GM23338 (cell line): ENCODE results near the gene FARP1. TPM values are rescaled to one million over a fixed set of nuclear protein-coding genes. Genes with fewer than 3 reads are reported as not detected.
A peak's percentile ranks its signal among the peaks of the same experiment; 100 is the strongest.

ENCODE experiments used
- ATAC-seq: fragments of 200-7000 bp; cut with Tn5 transposase; 3 replicates; pipeline ENCODE4 v1.9.1; 2020
- DNase-seq: peaks from one replicate; pipeline ENCODE4 v3.0.0-alpha.2; 2015; ENCODE audit warnings: low spot score
- H2AFZ ChIP-seq: fragments of 200-600 bp; sonication (generic); 2 replicates; pipeline ENCODE4 v1.8.0; 2016; ENCODE audit warnings: antibody characterized with exemption, mild to moderate bottlenecking, moderate library complexity
- H3F3A ChIP-seq: fragments of 200-600 bp; sonication (generic); replicated peaks from 2 replicates; pipeline ENCODE4 v1.8.0; 2017; ENCODE audit warnings: antibody characterized with exemption, mixed run types, low read depth
- H3K27ac ChIP-seq: fragments of 200-600 bp; sonication (generic); 2 replicates; pipeline ENCODE4 v1.6.1; 2016; ENCODE audit warnings: low read depth
- H3K27me3 ChIP-seq: fragments of 200-600 bp; sonication (generic); 2 replicates; pipeline ENCODE4 v1.8.0; 2016; ENCODE audit warnings: mild to moderate bottlenecking, mixed run types, moderate library complexity; ENCODE audit not compliant: insufficient read depth
- H3K36me3 ChIP-seq: fragments of 200-600 bp; sonication (generic); 2 replicates; pipeline ENCODE4 v1.8.0; 2016; ENCODE audit warnings: mild to moderate bottlenecking; ENCODE audit not compliant: insufficient read depth
- H3K4me1 ChIP-seq: fragments of 200-600 bp; sonication (generic); 2 replicates; pipeline ENCODE4 v1.8.0; 2016; ENCODE audit warnings: mild to moderate bottlenecking, moderate library complexity; ENCODE audit not compliant: insufficient read depth
- H3K4me2 ChIP-seq: fragments of 200-600 bp; sonication (generic); 2 replicates; pipeline ENCODE4 v1.7.1; 2017; ENCODE audit warnings: mixed run types
- H3K4me3 ChIP-seq: fragments of 200-600 bp; sonication (generic); 2 replicates; pipeline ENCODE4 v1.6.1; 2016; ENCODE audit warnings: mixed run types
- H3K79me2 ChIP-seq: fragments of 200-600 bp; sonication (generic); replicated peaks from 2 replicates; pipeline ENCODE4 v1.8.0; 2017; ENCODE audit warnings: mild to moderate bottlenecking; ENCODE audit not compliant: insufficient read depth
- H3K9me2 ChIP-seq: fragments of 200-600 bp; sonication (generic); 2 replicates; pipeline ENCODE4 v1.8.0; 2017; ENCODE audit not compliant: insufficient read depth
- H4K20me1 ChIP-seq: fragments of 200-600 bp; sonication (generic); replicated peaks from 2 replicates; pipeline ENCODE4 v1.8.0; 2017; ENCODE audit warnings: mild to moderate bottlenecking; ENCODE audit not compliant: insufficient read depth
- H3K27ac Mint-ChIP-seq: 2 replicates; pipeline ENCODE4 v1.8.0; 2020; ENCODE audit warnings: inconsistent platforms, mild to moderate bottlenecking, moderate library complexity, mixed read lengths
- H3K27me3 Mint-ChIP-seq: 3 replicates; pipeline ENCODE4 v1.8.0; 2022; ENCODE audit warnings: low read depth, mild to moderate bottlenecking, moderate library complexity, mixed read lengths, inconsistent platforms; ENCODE audit not compliant: insufficient read depth, poor library complexity
- H3K36me3 Mint-ChIP-seq: 3 replicates; pipeline ENCODE4 v1.8.0; 2021; ENCODE audit warnings: low read depth, mild to moderate bottlenecking, inconsistent platforms, moderate library complexity, mixed read lengths
- H3K4me1 Mint-ChIP-seq: 3 replicates; pipeline ENCODE4 v1.8.0; 2020; ENCODE audit warnings: mild to moderate bottlenecking, inconsistent platforms, mixed read lengths
- H3K4me3 Mint-ChIP-seq: 3 replicates; pipeline ENCODE4 v1.8.0; 2021; ENCODE audit warnings: moderate library complexity, mild to moderate bottlenecking, inconsistent platforms, mixed read lengths
- H3K9me3 Mint-ChIP-seq: 3 replicates; pipeline ENCODE4 v1.8.0; 2020; ENCODE audit warnings: moderate library complexity, mild to moderate bottlenecking, inconsistent platforms, mixed read lengths
- CREB1 ChIP-seq: fragments of 250-450 bp; sonication (Bioruptor Pico); IDR thresholded peaks from 2 replicates; pipeline ENCODE4 v1.5.0; 2020; ENCODE audit warnings: low read depth, mild to moderate bottlenecking, moderate library complexity
- EZH2 ChIP-seq: fragments of 200-600 bp; sonication (generic); IDR thresholded peaks from one replicate; pipeline ENCODE4 v1.8.0; 2017; ENCODE audit warnings: antibody characterized with exemption, mild to moderate bottlenecking, low read depth; ENCODE audit not compliant: unreplicated experiment
- NANOG ChIP-seq: IDR thresholded peaks from 2 replicates; pipeline ENCODE4 v1.6.1; 2016; ENCODE audit warnings: antibody characterized with exemption, borderline replicate concordance
- POLR2AphosphoS5 ChIP-seq: IDR thresholded peaks from 2 replicates; pipeline ENCODE4 v1.6.1; 2016; ENCODE audit warnings: antibody characterized with exemption, low read depth
- STAT1 ChIP-seq: IDR thresholded peaks from one replicate; pipeline ENCODE4 v1.6.1; 2016; ENCODE audit warnings: antibody characterized with exemption; ENCODE audit not compliant: unreplicated experiment
- ZNF114 ChIP-seq: fragments of 250-450 bp; sonication (Bioruptor Pico); IDR thresholded peaks from 2 replicates; pipeline ENCODE4 v1.5.0; 2020; ENCODE audit warnings: mild to moderate bottlenecking, moderate library complexity
- ZNF331 ChIP-seq: fragments of 250-450 bp; sonication (Bioruptor Pico); IDR thresholded peaks from 2 replicates; pipeline ENCODE4 v1.5.0; 2020; ENCODE audit warnings: low read depth, mild to moderate bottlenecking, moderate library complexity
- polyA plus RNA-seq: library from polyadenylated mRNA; unstranded; fragments of >200 nt; fragmentation: Nextera tagmentation; extraction: Ambion mirVana; gene quantifications from 2 replicates; pipeline ENCODE4 v1.2.1, GENCODE V29; 2016
- total RNA-seq: library from RNA; depleted of rRNA; stranded (reverse); fragments of >200 nt; shearing (Covaris generic); gene quantifications from 2 replicates; pipeline ENCODE4 v1.2.3, GENCODE V29; 2014
- TF ChIP-seq, protein P1 (sequence below), 2 experiments: fragments of 200-600 bp in 1 of 2; sonication (generic) in 1 of 2; conservative IDR thresholded peaks; 2 replicates each; pipeline versions ENCODE4 v1.5.1 to v1.6.1; 2016 to 2017; ENCODE audit warnings: antibody characterized with exemption in 2 of 2, low read depth in 2 of 2, mild to moderate bottlenecking in 2 of 2, moderate library complexity in 1 of 2
- TF ChIP-seq, protein P2 (sequence below): IDR thresholded peaks from 2 replicates; pipeline ENCODE4 v1.6.1; 2016; ENCODE audit warnings: antibody characterized with exemption

The FARP1 gene
- total and polyA plus RNA-seq, 2 experiments from 2014 or later, result 53.6 to 82.5 TPM

DNA sequence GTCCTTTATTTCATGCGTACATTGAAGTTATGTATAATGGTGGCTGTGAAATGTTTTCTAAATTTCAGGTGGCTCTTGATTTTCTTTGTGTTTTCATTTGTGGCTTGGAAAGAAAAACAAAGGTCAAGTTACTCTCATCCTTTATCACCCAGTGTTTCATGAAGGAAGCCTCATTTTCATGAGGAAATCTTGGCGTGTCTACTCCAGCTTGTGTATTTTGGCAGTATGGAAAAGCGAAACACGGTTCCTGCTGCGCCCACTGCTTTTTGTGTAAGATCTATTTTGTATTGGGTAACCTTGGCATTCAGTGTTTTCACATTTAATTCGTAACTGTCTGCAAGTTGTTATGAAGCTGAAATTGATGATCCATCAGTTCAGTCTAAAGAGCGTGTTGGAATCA is 181.2 kb downstream of the FARP1 start (continued):
- TF ChIP-seq, protein P1, sequence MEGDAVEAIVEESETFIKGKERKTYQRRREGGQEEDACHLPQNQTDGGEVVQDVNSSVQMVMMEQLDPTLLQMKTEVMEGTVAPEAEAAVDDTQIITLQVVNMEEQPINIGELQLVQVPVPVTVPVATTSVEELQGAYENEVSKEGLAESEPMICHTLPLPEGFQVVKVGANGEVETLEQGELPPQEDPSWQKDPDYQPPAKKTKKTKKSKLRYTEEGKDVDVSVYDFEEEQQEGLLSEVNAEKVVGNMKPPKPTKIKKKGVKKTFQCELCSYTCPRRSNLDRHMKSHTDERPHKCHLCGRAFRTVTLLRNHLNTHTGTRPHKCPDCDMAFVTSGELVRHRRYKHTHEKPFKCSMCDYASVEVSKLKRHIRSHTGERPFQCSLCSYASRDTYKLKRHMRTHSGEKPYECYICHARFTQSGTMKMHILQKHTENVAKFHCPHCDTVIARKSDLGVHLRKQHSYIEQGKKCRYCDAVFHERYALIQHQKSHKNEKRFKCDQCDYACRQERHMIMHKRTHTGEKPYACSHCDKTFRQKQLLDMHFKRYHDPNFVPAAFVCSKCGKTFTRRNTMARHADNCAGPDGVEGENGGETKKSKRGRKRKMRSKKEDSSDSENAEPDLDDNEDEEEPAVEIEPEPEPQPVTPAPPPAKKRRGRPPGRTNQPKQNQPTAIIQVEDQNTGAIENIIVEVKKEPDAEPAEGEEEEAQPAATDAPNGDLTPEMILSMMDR (conservative IDR thresholded peaks at IDR 0.05; ENCODE audit: low read depth in 2 of 2), result no peak
- TF ChIP-seq CREB1 (CRISPR knock-in tag), result no peak
- no peak for TF ChIP-seq STAT1
- TF ChIP-seq POLR2AphosphoS5, result no peak
- TF ChIP-seq ZNF114 (CRISPR knock-in tag), result no peak

DNA sequence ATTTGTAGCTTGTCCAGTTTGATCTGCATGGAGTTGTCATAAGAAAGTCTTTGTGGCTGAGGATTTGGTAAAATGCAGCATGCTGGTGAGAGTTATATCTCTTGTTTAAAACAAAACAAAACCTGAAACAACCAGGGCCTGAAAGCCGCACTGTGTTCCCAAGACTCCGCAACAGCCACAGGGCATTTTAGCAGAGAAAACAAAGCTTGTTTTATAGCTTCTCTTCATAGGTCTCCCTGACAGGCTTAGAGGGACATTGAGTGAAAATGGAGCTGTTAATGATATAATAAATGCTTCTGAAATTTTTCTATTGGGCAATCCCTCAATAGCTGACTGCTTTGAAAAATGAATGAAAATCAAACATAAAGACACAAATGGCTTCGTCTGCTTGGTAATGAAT is 182.8 kb downstream of the FARP1 start:
- TF ChIP-seq, protein P1 (conservative IDR thresholded peaks at IDR 0.05; ENCODE audit: low read depth in 2 of 2), result no peak
- TF ChIP-seq POLR2AphosphoS5 (no peak), NANOG (no peak), EZH2 (no peak), ZNF331 (CRISPR knock-in tag) (no peak)
- peaks cover 57% of the 10 kb centered on the region for H3K4me1 ChIP-seq
- no peak for DNase-seq
- no peak overlapping the region for H2AFZ ChIP-seq
- no peak for ATAC-seq
- no peaks in the 10 kb centered on the region for H3K27me3 ChIP-seq
- Mint-ChIP-seq H3K27me3 (no peaks in the 10 kb centered on the region), H3K36me3 (peaks cover 3% of the 10 kb centered on the region; the same call in 1 of the 3 replicates), H3K9me3 (no peaks in the 10 kb centered on the region), H3K4me1 (peaks cover 77% of the 10 kb centered on the region), H3K27ac (peak overlapping the region; percentile 81), H3K4me3 (no peak overlapping the region)
- no peak overlapping the region for H3K4me3 ChIP-seq
- no peaks in the 10 kb centered on the region; the same call in 1 of the 2 replicates for H4K20me1 ChIP-seq
- no peaks in the 10 kb centered on the region; the same call in 1 of the 2 replicates for H3F3A ChIP-seq
- 0 out of 2 replicates have a peak, but pooled peaks cover under 1% of the 10 kb centered on the region for H3K9me2 ChIP-seq
- peaks cover 50% of the 10 kb centered on the region for H3K79me2 ChIP-seq
- H3K27ac ChIP-seq, result peak overlapping the region; percentile 41
- H3K4me2 ChIP-seq, result peak overlapping the region; percentile 70
- H3K36me3 ChIP-seq, result no peaks in the 10 kb centered on the region

DNA sequence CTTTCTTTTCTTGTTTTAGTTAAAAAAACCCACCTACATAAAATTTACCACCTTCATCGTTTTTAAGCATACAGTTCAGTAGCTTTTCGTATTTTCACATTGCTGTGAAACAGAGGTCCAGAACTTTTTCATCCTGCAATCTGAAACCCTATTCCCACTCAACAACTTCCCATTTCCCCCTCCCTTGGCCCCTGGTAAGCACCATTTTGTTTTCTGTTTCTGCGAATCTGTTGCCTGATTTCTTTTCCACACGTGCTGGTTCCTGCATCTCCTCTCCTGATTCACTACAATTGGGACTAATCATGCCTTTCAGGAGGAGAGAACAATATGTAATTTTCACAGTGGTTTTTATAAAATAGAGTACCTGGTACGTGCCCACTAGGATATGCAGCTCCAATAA is 183.4 kb downstream of the FARP1 start:
- peak overlapping the region; percentile 70 for H3K4me2 ChIP-seq
- peak overlapping the region; percentile 91 for H3K27ac ChIP-seq
- H3K4me1 Mint-ChIP-seq, result peaks cover 80% of the 10 kb centered on the region
- peaks cover 61% of the 10 kb centered on the region for H3K4me1 ChIP-seq
- ATAC-seq, result no peak
- H3K36me3 ChIP-seq, result no peaks in the 10 kb centered on the region
- no peaks in the 10 kb centered on the region for H3K27me3 ChIP-seq
- no peak overlapping the region for H3K4me3 Mint-ChIP-seq
- H3K27me3 Mint-ChIP-seq, result no peaks in the 10 kb centered on the region
- H3F3A ChIP-seq, result no peaks in the 10 kb centered on the region; the same call in 1 of the 2 replicates
- H3K79me2 ChIP-seq, result peaks cover 54% of the 10 kb centered on the region
- H3K9me3 Mint-ChIP-seq, result no peaks in the 10 kb centered on the region
- H3K27ac Mint-ChIP-seq, result peak overlapping the region; percentile 85
- H3K9me2 ChIP-seq, result no peaks in the 10 kb centered on the region
- no peaks in the 10 kb centered on the region; the same call in 1 of the 2 replicates for H4K20me1 ChIP-seq
- no peak for DNase-seq
- no peak for TF ChIP-seq STAT1
- TF ChIP-seq, protein P1 (conservative IDR thresholded peaks at IDR 0.05; ENCODE audit: low read depth in 2 of 2), result no peak
- no peak for TF ChIP-seq NANOG
- no peak for TF ChIP-seq POLR2AphosphoS5
- TF ChIP-seq, protein P2, sequence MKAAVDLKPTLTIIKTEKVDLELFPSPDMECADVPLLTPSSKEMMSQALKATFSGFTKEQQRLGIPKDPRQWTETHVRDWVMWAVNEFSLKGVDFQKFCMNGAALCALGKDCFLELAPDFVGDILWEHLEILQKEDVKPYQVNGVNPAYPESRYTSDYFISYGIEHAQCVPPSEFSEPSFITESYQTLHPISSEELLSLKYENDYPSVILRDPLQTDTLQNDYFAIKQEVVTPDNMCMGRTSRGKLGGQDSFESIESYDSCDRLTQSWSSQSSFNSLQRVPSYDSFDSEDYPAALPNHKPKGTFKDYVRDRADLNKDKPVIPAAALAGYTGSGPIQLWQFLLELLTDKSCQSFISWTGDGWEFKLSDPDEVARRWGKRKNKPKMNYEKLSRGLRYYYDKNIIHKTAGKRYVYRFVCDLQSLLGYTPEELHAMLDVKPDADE, result no peak
- no peak for TF ChIP-seq CREB1 (CRISPR knock-in tag)
- no peak overlapping the region for H2AFZ ChIP-seq
- H3K4me3 ChIP-seq, result no peak overlapping the region
- peaks cover under 1% of the 10 kb centered on the region; the same call in 1 of the 3 replicates for H3K36me3 Mint-ChIP-seq
